Uterus (tissue), 2 donors: ENCODE results near the gene CEP112.

Experiments
- CTCF ChIP-seq, 4 experiments: fragments of 200-600 bp in 2 of 4; fragments of 450-650 bp in 2 of 4; sonication (generic) in 2 of 4; IDR thresholded peaks; one replicate each; pipeline ENCODE4 v1.5.1; 2016 to 2019; ENCODE audit warnings: antibody characterized with exemption in 4 of 4, mild to moderate bottlenecking in 2 of 4, moderate library complexity in 1 of 4
- POLR2A ChIP-seq, 2 donors: fragments of 450-650 bp; IDR thresholded peaks; one replicate each; pipeline ENCODE4 v1.6.1; 2016; ENCODE audit warnings: antibody characterized with exemption in 2 of 2, mild to moderate bottlenecking in 1 of 2, moderate library complexity in 1 of 2

GRCh38 chr17:66221343-66221742, 29.4 kb upstream of the CEP112 start:
- TF ChIP-seq CTCF (IDR thresholded peaks at IDR 0.05) = no peak
- TF ChIP-seq POLR2A (IDR thresholded peaks at IDR 0.05) = no peak
